GM19397 (cell line): ENCODE results near the gene MRE11.
"Not testable (repeated sequence)": the region's sequence is repeated elsewhere in the genome, so short reads cannot be mapped to it uniquely, and the experiment has no call there.

ENCODE experiments used
- ATAC-seq: cut with Tn5 transposase; IDR thresholded peaks from one replicate; pipeline ENCODE4 v1.9.1; 2021; ENCODE audit warnings: mild to moderate bottlenecking, moderate library complexity; ENCODE audit not compliant: unreplicated experiment

Gene MRE11

DNA sequence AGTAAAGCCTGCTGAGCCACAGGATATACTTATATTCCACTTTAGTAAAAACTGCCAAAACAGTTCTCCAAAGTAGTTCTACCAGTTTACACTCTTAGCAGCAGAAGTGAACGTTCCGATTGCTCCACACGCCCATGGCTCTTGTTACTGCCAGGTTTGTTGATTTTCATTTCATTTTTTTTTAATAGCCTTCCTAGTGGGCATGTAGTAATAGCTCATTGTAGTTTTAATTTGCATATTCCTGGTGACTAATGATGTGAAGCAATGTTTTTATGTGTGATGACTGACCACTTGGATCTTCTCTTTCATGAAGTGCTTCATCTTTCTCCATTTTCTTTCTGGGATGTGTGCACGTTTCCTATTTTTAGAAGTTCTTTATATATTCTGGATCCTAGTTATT, 13.8 kb upstream of the MRE11 start:
- ATAC-seq: no peak

DNA sequence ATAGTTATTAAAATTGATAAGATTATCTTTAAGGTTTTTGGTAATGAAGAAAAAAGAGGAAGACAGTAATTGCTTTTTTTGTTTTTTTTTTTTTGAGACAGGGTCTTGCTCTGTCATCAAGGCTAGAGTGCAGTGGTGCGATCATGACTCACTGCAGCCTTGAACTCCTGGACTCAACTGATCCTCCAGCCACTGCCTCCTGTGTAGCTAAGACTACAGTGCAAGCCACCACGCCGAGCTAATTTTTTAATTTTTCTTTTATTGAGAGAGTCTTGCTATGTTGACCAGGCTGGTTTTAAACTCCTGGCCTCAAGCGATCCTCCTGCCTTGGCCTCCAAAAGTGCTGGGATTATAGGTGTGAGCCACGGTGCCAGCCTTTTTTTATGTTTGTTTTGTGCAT, 12.9 kb upstream of the MRE11 start:
- ATAC-seq: not testable (repeated sequence)

- ATAC-seq: no peak
These were observed 11.1 kb upstream of the MRE11 start for GRCh38 chr11:94504689-94505293.

DNA sequence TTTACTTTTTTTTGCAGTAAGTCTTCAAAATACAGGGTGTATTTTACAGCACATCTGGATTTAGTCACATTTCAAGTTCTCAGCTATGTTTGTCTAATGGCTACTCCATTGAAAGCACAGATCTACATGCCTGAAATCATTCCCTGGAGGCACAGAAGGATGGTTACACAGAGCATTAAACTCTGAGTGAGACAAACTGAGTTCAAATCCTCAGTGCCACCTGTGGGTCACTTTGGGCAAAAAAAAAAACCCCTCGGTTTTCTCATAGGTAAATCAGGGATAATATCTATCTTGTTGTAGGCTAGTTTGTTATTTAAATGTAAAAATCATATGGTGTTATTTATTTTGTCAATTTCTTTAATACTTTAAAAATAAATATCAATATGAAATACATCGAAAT, 7.9 kb upstream of the MRE11 start:
- ATAC-seq: no peak

DNA sequence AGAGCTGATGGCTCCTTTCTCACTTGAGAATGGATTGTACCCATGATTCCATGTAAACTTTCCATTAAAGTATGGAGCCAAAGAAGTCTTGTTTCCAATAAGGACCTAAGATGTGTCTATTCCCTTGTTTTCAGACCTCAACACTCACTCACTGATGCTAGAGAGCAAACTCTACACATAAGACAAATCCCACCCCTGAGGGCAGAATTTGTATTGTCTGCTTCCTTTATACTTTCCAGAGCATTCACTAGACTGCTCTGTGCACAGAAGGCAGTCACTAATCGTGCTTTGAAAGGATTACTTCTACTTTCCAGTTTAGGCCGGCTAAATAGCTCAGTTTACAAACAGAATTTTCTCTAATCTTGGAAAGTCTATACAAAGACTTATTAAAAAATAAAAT, 6.5 kb upstream of the MRE11 start:
- no peak for ATAC-seq

DNA sequence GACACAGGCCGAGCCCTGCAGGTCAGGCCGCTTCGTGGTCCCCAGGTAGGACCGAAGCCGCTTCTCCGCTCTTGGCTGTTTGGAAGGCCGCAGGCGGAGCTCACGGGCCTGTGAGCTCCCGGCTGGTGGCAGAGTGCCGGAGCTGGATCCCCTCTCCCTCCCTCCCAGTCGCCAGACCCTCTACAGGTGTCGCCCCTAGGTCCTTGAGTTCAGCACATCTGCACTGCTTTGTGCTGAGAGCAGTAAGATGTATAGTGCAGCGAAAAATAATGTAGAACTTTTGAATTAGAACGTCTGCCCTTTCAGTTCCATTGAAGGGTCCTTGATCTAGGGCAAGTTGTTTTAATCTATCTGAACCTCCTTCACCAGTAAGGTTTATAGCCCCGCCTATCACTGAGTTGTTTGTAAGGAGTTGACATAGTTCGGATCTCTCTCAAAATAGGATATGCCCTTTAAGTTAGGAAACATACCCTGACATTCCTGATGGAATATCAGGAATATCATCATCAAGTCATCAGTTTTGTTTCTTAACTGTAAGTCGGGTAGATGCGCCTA, 559 bp upstream of the MRE11 start:
- peak; percentile 67 for ATAC-seq

DNA sequence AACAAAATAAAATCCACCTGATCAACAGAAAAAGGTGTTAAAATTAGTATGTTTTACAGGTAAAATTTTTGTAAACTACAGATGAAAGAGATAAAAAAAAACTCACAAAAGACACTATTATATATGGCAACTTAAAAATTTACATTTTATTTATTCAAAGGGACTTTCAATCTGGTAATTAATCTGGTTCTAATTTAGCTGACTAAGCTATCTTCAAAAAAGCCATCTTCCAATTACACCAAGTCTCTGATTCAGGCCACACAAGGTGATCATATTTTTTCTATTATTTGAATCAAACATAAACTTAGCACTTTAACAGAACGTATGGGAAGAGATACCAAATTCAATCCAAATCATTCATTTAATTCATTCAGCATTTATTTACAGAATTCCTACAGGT, 7.6 kb downstream of the MRE11 start:
- no peak for ATAC-seq

GRCh38 chr11:94481342-94481741, 12.3 kb downstream of the MRE11 start:
- ATAC-seq: no peak

DNA sequence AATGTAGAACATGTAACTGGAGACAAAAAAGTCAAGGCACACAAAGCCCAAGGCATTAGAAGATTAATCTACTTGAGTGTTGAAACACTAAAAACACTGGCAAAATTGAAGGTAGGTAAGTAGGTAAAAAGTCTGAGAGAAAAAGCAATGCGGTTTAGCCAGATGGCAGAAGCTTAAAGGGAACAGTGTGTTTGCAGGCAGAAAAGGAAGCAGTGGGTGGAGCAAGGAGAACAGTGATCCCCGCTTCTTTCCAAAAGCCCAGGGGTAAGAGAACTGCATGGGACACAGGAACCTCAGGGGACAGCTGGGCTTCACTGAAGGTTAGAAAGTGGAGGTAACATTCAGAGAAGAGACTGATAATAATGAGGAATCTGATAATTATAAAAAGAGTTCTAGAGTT, 16.0 kb downstream of the MRE11 start:
- ATAC-seq: no peak

DNA sequence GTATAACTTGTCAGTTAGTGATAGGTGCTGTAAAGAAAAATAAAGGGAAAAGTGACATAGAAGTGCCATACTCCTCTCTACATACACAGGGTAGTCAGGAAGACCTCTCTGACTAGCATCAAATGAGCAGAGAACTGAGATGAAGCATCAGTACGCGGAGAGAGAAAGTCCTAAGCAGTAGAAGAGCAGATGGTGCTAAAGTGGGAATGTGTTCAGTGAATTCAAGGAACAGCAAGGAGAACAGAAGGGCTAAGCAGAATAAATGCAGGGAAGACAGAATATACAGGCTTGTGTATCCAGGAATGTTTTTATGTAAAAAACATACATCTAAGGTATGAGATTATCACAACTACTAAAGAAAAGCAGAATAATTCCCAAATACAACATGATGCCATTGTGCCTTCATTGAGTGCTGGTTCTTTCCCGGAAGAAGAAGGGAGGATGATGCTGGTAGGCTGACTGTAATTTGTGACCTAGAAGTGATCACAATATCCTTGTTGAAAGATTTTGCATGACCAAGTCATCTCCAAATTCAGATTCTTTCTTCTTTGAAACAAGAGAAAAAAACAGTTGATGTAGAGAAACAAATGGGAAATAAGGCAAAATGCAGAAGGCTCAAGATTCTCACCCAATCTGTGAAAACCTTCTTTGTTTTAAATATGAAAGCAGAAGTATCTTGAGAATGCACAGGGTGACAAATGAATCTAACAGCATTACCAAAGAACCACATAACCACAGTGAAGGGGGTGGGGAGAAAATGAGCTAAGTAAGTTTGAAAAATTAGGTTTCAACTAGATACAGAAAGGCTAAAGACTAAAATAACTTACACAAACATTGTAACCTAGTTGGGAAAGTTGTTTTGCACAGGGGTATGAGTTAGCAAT, 20.5 kb downstream of the MRE11 start:
- ATAC-seq: peak; percentile 76

GRCh38 chr11:94469416-94469815, 24.2 kb downstream of the MRE11 start:
- peak; percentile 75 for ATAC-seq

GRCh38 chr11:94459576-94459975, 34.1 kb downstream of the MRE11 start:
- ATAC-seq: no peak

DNA sequence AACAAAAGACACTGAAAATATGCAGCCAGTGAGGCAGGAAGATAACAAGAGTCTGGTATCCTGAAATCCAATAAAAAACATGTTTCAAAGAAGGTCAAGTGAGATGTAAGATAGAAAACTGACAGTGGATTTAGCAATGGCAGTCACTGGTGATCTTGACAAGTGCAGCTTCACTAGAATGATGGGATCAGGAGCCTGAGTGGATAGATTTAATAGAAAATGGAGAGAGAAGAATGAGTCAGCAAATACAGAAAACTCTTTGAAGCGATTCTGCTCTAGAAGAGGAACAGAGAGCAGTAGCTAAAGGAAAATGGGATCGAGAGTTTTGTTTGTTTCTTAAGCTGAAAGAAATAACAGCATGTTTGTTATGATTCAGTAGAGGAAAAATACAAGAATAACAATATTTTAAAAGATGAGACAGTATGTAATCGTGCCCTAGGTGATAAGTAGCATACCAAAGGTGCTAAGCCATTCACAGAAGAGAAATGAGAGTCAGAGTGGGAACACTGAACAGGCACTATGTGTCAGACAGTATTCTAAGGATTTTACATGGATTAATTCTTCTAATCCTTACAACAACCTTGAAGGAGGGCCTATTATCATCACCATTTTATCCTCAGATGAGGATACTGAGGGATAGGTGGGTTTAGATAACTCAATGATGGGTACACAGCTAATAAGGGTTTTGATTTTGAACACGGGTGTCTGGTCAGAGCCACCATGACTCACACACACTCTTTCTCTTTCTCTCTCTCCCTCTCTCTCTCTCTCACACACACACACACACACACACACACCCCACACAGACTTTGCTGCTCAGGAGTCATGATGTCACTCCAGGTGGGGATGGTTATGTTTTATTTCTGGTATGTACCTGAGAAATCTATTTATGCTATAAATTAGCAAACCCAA, 36.3 kb downstream of the MRE11 start:
- no peak for ATAC-seq

DNA sequence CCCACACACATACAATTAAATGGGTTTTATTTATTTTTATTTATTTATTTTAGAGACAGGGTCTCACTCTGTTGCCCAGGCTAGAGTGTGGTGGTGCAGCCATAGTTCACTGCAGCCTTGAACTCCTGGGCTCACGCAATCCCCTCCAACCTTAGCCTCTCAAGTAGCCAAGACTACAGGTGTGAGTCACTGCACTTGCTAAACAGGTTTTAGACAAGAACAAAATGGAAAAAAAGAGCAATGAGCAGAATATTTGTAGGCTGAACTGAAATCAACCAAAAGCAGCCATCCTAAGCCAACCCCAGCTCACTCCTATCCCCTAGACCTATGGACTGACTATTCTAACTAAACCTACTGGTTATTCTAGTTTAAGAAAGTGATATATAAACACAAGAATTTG, 37.8 kb downstream of the MRE11 start:
- no peak for ATAC-seq

- no peak for ATAC-seq
These were observed 39.3 kb downstream of the MRE11 start for GRCh38 chr11:94454301-94454700.

DNA sequence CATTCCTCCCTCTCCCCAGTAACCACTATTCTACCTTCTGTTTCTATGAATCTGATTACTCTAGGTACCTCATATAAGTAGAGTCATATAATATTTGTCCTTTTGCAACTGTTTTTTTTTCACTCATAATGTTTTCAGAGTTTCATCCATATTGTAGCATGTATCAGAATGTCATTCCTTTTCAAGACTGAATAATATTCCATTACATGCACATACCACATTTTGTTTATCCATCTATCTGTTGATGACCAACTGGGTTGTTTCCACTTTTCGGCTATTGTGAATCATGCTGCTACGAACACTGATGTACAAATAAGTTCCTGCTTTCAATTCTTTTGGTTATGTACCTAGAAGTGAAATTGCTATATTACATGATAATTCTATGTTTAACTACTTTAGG, 40.7 kb downstream of the MRE11 start:
- ATAC-seq: no peak

DNA sequence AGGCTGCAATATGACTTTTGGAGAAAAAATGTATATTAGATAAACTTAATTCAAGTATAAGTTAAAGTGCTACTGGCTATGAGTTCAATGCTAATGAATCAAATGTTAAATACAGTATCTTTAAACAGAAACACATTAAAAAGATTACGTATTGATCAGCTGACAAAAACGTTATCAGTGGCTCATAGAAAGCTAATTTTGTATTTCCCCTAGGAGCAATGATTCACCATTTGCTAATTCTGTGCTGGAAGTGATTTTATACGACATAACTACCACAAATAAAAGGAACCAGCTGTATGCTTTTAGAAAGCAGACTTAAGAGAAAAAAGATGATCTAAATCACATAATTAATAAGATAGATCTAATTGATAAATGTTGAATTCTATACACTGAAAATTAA, 43.6 kb downstream of the MRE11 start:
- no peak for ATAC-seq

DNA sequence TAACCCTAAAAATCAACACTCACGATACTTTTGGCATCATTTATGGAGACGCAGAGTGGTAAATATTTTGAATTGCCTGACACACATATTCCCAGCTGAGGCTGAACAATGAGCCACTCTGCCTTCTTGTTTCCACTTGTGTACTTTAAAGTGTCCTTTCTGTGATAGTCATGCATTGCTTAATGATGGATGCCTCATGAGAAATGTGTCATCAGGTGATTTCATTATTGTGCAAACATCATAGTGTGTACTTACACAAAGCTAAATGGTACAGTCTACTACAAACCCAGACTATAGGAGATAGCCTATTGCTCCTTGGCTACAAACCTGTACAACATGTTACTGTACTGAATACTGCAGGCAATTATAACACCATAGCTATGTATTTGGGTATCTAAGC, 44.2 kb downstream of the MRE11 start:
- no peak for ATAC-seq

DNA sequence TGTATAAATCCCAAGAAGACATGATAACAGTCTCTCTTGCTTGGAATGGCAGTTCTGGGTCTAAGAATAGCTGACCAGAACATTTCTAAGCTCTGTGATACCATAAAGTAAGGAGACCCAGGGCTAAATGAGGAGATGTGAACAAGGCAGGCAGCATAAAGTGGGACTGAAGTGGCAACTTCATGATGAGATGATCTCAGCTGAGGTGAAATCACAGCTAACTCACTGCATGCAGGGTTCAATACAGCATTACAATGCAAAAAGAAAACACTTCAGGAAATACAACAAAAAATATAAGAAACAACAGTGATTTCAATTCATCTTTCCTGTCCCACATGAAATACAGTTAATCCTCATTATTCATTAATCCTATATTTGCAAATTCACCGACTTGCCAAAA, 44.6 kb downstream of the MRE11 start:
- ATAC-seq: no peak

DNA sequence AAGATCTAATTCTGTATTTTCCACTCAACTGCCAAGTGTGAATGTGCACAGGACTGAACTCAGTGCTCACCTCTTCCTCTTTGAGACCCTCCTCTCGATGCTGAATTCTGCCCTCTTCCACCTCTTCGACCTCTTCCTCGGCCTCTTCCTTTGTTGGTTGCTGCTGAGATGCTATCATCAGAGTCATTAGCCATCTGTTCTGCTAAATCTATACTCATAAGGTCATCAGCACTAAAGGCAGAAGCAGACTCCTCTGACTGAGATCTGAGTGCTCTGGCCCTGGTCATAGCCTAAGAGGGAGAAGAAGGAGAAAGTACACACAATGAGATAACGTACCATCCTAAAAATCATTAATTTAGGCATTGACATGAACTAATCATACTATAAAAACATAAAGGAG, 46.5 kb downstream of the MRE11 start:
- no peak for ATAC-seq

DNA sequence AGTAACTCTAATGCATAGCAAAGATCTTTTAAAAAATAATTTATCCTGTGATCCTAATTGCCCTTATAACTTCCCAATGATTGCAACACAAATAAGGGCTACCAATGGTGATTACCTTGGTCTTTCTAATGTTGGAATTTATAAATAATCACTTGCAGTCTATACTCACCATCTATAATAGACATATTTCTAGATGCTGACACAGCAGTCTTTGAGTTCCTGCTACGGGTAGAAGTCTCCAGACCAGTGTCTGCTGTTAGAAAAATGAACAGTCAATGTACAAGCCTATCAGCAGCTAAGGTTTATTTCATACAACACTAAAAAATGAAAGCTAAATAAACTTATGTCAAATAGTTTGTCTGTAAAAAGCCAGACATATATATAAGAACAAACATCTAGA, 48.0 kb downstream of the MRE11 start:
- no peak for ATAC-seq
